LNCAP (cell line): ENCODE results near the gene C22orf15.

Experiments used
- CTCF ChIP-seq: fragments of 450-650 bp; IDR thresholded peaks from 2 replicates; pipeline ENCODE4 v1.5.1; 2017; ENCODE audit warnings: mild to moderate bottlenecking

The C22orf15 gene

GRCh38 chr22:23789638-23790037 lies 26.8 kb downstream of the C22orf15 start:
- TF ChIP-seq CTCF: no peak

GRCh38 chr22:23790819-23791737 lies 28.3 kb downstream of the C22orf15 start:
- no peak for TF ChIP-seq CTCF

GRCh38 chr22:23791738-23792645 lies 29.2 kb downstream of the C22orf15 start:
- no peak for TF ChIP-seq CTCF

- TF ChIP-seq CTCF: no peak
These were observed 30.5 kb downstream of the C22orf15 start for GRCh38 chr22:23793326-23793725.

- TF ChIP-seq CTCF: no peak
These were observed 33.7 kb downstream of the C22orf15 start for GRCh38 chr22:23796461-23796860.

- TF ChIP-seq CTCF: no peak
These were observed 37.8 kb downstream of the C22orf15 start for GRCh38 chr22:23800297-23801237.
